K562 (cell line): Measurements from ENCODE around the gene USP24. TPM values are rescaled to one million over a fixed set of nuclear protein-coding genes. Genes with fewer than 3 reads are reported as not detected.

Experiments used
- ATAC-seq: fragments of 200-7000 bp; cut with Tn5 transposase; 3 replicates; pipeline ENCODE4 v1.9.1; 2020; ENCODE audit warnings: moderate library complexity
- BruUV-seq: library from RNA; stranded (reverse); fragments of 400-500 nt; replicated peaks from 2 replicates; lab custom pipeline; 2021; lab: Mats Ljungman, UMichigan
- CTCF ChIA-PET: fragments of 300-600 bp; formaldehyde crosslinking; extraction: SDS; loops from one replicate; lab custom pipeline; 2021; ENCODE audit warnings: low intra/inter-chr PET ratio; lab: Yijun Ruan, JAX
- POLR2A ChIA-PET: fragments of 300-600, 350-650 bp; sonication (Branson Sonifier 250); formaldehyde crosslinking; extraction: SDS; loops from one replicate; lab custom pipeline; 2021; ENCODE audit warnings: antibody characterized with exemption, inconsistent platforms; lab: Yijun Ruan, JAX
- DNase-seq, 4 experiments: peaks; one replicate each; pipeline versions ENCODE4 v3.0.0 to v3.0.0-alpha.2; 2011 to 2018; ENCODE audit warnings: low spot score in 3 of 4, mixed read lengths in 3 of 4; ENCODE audit errors: extremely low read depth in 1 of 4
- FAIRE-seq: peaks from 2 replicates; lab custom pipeline; 2011; peaks lifted over from hg19 to GRCh38; lab: Jason Lieb, UNC
- H2AFZ ChIP-seq: 2 replicates; pipeline ENCODE4 v1.6.0; 2011; ENCODE audit warnings: low read depth, low read length, control low read depth, inconsistent platforms
- H3K27ac ChIP-seq: fragments of 200-600 bp; 3 replicates; pipeline ENCODE4 v1.8.0; 2011; ENCODE audit warnings: low read depth, mild to moderate bottlenecking, control low read depth, inconsistent platforms, low read length, moderate library complexity, mixed read lengths; ENCODE audit errors: extremely low read depth
- H3K27me3 ChIP-seq, 2 experiments: fragments of 300-600 bp in 1 of 2; 2 replicates in 1 of 2; 3 replicates in 1 of 2; pipeline versions ENCODE4 v1.6.0 to v1.8.0; 2011; ENCODE audit warnings: inconsistent platforms in 2 of 2, low read length in 2 of 2, mild to moderate bottlenecking in 1 of 2, mixed read lengths in 1 of 2, moderate library complexity in 1 of 2; ENCODE audit not compliant: control insufficient read depth in 2 of 2, insufficient read depth in 2 of 2
- H3K36me3 ChIP-seq: fragments of 300-600 bp; 3 replicates; pipeline ENCODE4 v1.8.0; 2011; ENCODE audit warnings: mild to moderate bottlenecking, low read length, inconsistent platforms; ENCODE audit not compliant: control insufficient read depth, insufficient read depth
- H3K4me1 ChIP-seq, 2 experiments: fragments of 200-600 bp in 1 of 2; replicated peaks in 1 of 2; 2 replicates in 1 of 2; 3 replicates in 1 of 2; pipeline versions ENCODE4 v1.5.1 to v1.8.0; 2011; ENCODE audit warnings: inconsistent platforms in 2 of 2, low read length in 2 of 2, mild to moderate bottlenecking in 1 of 2, mixed read lengths in 1 of 2, moderate library complexity in 1 of 2; ENCODE audit not compliant: control insufficient read depth in 2 of 2, insufficient read depth in 2 of 2
- H3K4me2 ChIP-seq: 2 replicates; pipeline ENCODE4 v1.6.1; 2011; ENCODE audit warnings: low read length, control low read depth, inconsistent platforms, mixed read lengths; ENCODE audit not compliant: insufficient read depth
- H3K4me3 ChIP-seq: fragments of 200-600 bp; sonication (generic), shearing (Covaris generic); 2 replicates; pipeline ENCODE4 v1.5.1; 2016; ENCODE audit warnings: control low read depth, inconsistent platforms
- H3K79me2 ChIP-seq: fragments of 200-600 bp; 3 replicates; pipeline ENCODE4 v1.8.0; 2011; ENCODE audit warnings: low read length, inconsistent platforms; ENCODE audit not compliant: control insufficient read depth, insufficient read depth
- H3K9ac ChIP-seq, 2 experiments: 2 replicates each; pipeline versions ENCODE4 v1.6.0 to v1.6.1; 2011; ENCODE audit warnings: low read depth in 2 of 2, low read length in 2 of 2, control low read depth in 1 of 2, inconsistent platforms in 1 of 2, mild to moderate bottlenecking in 1 of 2, mixed read lengths in 1 of 2; ENCODE audit not compliant: insufficient read depth in 1 of 2
- H3K9me1 ChIP-seq: one replicate; pipeline ENCODE4 v1.6.0; 2011; ENCODE audit warnings: inconsistent platforms, mild to moderate bottlenecking, low read length, moderate library complexity; ENCODE audit not compliant: control insufficient read depth, insufficient read depth
- H3K9me3 ChIP-seq: replicated peaks from 2 replicates; pipeline ENCODE4 v1.5.1; 2011; ENCODE audit warnings: low read depth, low read length, inconsistent platforms; ENCODE audit not compliant: control insufficient read depth, insufficient read depth
- H4K20me1 ChIP-seq: replicated peaks from 2 replicates; pipeline ENCODE4 v1.6.1; 2011; ENCODE audit warnings: low read length, inconsistent platforms, mixed read lengths; ENCODE audit not compliant: control insufficient read depth, insufficient read depth
- CBFA2T3 ChIP-seq: fragments of 450-650 bp; IDR thresholded peaks from 2 replicates; pipeline ENCODE4 v1.6.1; 2017
- CC2D1A ChIP-seq: fragments of 450-650 bp; IDR thresholded peaks from 2 replicates; pipeline ENCODE4 v1.6.1; 2017; ENCODE audit warnings: mild to moderate bottlenecking
- FOXK2 ChIP-seq, 2 experiments: fragments of 450-650 bp; IDR thresholded peaks in 1 of 2; conservative IDR thresholded peaks in 1 of 2; 2 replicates each; pipeline ENCODE4 v1.6.1; 2016; ENCODE audit warnings: low read depth in 2 of 2, mild to moderate bottlenecking in 1 of 2
- KLF10 ChIP-seq: fragments of 250-450 bp; sonication (Bioruptor Pico); IDR thresholded peaks from 2 replicates; pipeline ENCODE4 v1.6.1; 2021; ENCODE audit warnings: matching md5 sums
- KLF13 ChIP-seq: fragments of 450-650 bp; IDR thresholded peaks from 2 replicates; pipeline ENCODE4 v1.6.1; 2016; ENCODE audit warnings: missing genetic modification characterization, low read depth, mild to moderate bottlenecking, missing compliant biosample characterization, moderate library complexity, borderline replicate concordance
- L3MBTL2 ChIP-seq: fragments of 450-650 bp; IDR thresholded peaks from 2 replicates; pipeline ENCODE4 v1.6.1; 2016; ENCODE audit warnings: mild to moderate bottlenecking, moderate library complexity
- MCM3 ChIP-seq: fragments of 450-650 bp; IDR thresholded peaks from 2 replicates; pipeline ENCODE4 v1.6.1; 2016
- NFXL1 ChIP-seq: fragments of 450-650 bp; formaldehyde crosslinking; IDR thresholded peaks from 2 replicates; pipeline ENCODE4 v1.4.0; 2021; ENCODE audit warnings: mild to moderate bottlenecking
- PPARD ChIP-seq: fragments of 250-450 bp; sonication (Bioruptor Pico); IDR thresholded peaks from 2 replicates; pipeline ENCODE4 v1.8.0; 2022; ENCODE audit warnings: inconsistent platforms, mild to moderate bottlenecking, moderate library complexity
- SRSF7 ChIP-seq: fragments of 200-400 bp; formaldehyde crosslinking; optimal IDR thresholded peaks from 2 replicates; pipeline ENCODE3; 2017; ENCODE audit warnings: mild to moderate bottlenecking, low read depth, low read length
- ZNF134 ChIP-seq: fragments of 250-450 bp; sonication (Bioruptor Pico); conservative IDR thresholded peaks from 2 replicates; pipeline ENCODE4 v1.4.0; 2020
- WGBS: fragments of 100-300 bp; shearing (Covaris generic); methylation state at CpG from one replicate; pipeline ENCODE4 v1.1.6; 2016; ENCODE audit warnings: low coverage, mixed read lengths; ENCODE audit not compliant: insufficient coverage; ENCODE audit errors: missing lambda C conversion rate; 5-methylcytosine and 5-hydroxymethylcytosine counted together
- in situ Hi-C: fragments of 300-500 bp; cut with MboI; formaldehyde crosslinking; loops from 4 replicates; pipeline ENCODE4 v1.15.0; 2018; ENCODE audit warnings: inconsistent platforms, mixed read lengths
- intact Hi-C: fragments of 100-400 bp; cut with micrococcal nuclease; formaldehyde crosslinking; loops from 2 replicates; pipeline ENCODE4 v1.14.2; 2022
- polyA plus RNA-seq, 8 experiments: library from polyadenylated mRNA; depleted of rRNA in 4 of 8; stranded (reverse) in 5 of 8; unstranded in 3 of 8; fragments of >200 nt; fragmentation: Nextera tagmentation in 2 of 8; fragmentation: Illumina TruSeq in 1 of 8; extraction: Ambion mirVana in 2 of 8; extraction: Trizol in 1 of 8; gene quantifications; 2 replicates each; pipeline versions ENCODE4 v1.2.1 to v1.2.3, GENCODE V29; 2011 to 2014; ENCODE audit warnings: inconsistent platforms in 1 of 8, missing spikeins in 1 of 8
- total RNA-seq, 7 experiments: library from RNA; depleted of rRNA in 6 of 7; stranded (reverse); fragments of >200 nt in 6 of 7; fragmentation: Illumina TruSeq in 2 of 7; extraction: Trizol in 2 of 7; gene quantifications; 2 replicates each; pipeline versions ENCODE4 v1.2.1 to v1.2.3, GENCODE V29; 2011 to 2021; ENCODE audit warnings: low replicate concordance in 1 of 7
- TF ChIP-seq, protein P1 (sequence below), 2 experiments: fragments of 450-650 bp in 1 of 2; sonication (generic) in 1 of 2; formaldehyde crosslinking in 1 of 2; IDR thresholded peaks in 1 of 2; conservative IDR thresholded peaks in 1 of 2; 2 replicates each; pipeline versions ENCODE4 v1.6.1 to v1.8.1; 2016 to 2023; ENCODE audit warnings: mild to moderate bottlenecking in 2 of 2, moderate library complexity in 2 of 2, inconsistent platforms in 1 of 2, missing genetic modification reagents in 1 of 2
- TF ChIP-seq, protein P2 (sequence below): fragments of 450-650 bp; IDR thresholded peaks from 2 replicates; pipeline ENCODE4 v1.6.1; 2018; ENCODE audit warnings: mild to moderate bottlenecking, low read depth; ENCODE audit not compliant: partially characterized antibody
- TF ChIP-seq, protein P3 (sequence below): sonication (generic); formaldehyde crosslinking; IDR thresholded peaks from 2 replicates; pipeline ENCODE4 v1.8.1; 2023; ENCODE audit warnings: mild to moderate bottlenecking, missing genetic modification reagents

Gene USP24
- total and polyA plus RNA-seq, 9 of the 15 experiments (the other 6 are each of a cell fraction or from before 2014, with no cell fraction given): 7.7 to 62.6 (median 36.8) TPM

DNA sequence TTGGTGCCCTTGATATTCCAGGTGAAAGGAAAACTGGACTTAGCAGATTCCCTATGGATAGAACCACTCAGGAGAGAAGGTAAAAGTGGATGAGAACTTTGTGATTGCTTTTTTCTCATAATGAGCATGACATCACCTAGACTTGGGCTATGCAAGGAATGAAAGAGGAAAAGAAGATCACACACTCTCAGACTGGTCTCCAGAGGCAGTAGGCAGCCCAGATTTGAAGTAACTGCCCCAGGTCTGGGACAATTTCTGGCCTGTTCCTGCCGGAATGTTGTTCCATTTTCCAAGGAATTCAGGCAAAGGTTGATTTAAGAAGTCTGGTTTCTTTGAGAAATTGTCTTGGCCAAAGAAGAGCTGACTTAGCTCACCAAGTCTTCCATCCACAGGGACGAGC, 31.7 kb upstream of the USP24 start:
- peaks cover 0 to 9% of the 10 kb centered on the region in 2 experiments; a peak in 3 of 5 replicates for H3K4me1 ChIP-seq
- no peaks in the 10 kb centered on the region for H3K9me1 ChIP-seq
- no peak overlapping the region for H3K4me2 ChIP-seq
- TF ChIP-seq, protein P1, sequence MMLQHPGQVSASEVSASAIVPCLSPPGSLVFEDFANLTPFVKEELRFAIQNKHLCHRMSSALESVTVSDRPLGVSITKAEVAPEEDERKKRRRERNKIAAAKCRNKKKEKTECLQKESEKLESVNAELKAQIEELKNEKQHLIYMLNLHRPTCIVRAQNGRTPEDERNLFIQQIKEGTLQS (IDR thresholded peaks at IDR 0.05): no peak
- TF ChIP-seq, protein P1 (CRISPR knock-in tag; conservative IDR thresholded peaks at IDR 0.05): no peak
- TF ChIP-seq ZNF134 (CRISPR knock-in tag) (no peak), L3MBTL2 (no peak), SRSF7 (no peak), KLF10 (CRISPR knock-in tag) (no peak), CBFA2T3 (no peak), NFXL1 (no peak), MCM3 (no peak), CC2D1A (no peak), PPARD (no peak), KLF13 (tag) (no peak), FOXK2 (conservative IDR thresholded peaks at IDR 0.05 in 1 of 2, IDR thresholded peaks at IDR 0.05 in 1 of 2; ENCODE audit: low read depth in 2 of 2) (no peak)
- TF ChIP-seq, protein P2, sequence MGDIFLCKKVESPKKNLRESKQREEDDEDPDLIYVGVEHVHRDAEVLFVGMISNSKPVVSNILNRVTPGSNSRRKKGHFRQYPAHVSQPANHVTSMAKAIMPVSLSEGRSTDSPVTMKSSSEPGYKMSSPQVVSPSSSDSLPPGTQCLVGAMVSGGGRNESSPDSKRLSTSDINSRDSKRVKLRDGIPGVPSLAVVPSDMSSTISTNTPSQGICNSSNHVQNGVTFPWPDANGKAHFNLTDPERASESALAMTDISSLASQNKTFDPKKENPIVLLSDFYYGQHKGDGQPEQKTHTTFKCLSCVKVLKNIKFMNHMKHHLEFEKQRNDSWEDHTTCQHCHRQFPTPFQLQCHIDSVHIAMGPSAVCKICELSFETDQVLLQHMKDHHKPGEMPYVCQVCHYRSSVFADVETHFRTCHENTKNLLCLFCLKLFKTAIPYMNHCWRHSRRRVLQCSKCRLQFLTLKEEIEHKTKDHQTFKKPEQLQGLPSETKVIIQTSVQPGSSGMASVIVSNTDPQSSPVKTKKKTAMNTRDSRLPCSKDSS: no peak
- TF ChIP-seq, protein P3, sequence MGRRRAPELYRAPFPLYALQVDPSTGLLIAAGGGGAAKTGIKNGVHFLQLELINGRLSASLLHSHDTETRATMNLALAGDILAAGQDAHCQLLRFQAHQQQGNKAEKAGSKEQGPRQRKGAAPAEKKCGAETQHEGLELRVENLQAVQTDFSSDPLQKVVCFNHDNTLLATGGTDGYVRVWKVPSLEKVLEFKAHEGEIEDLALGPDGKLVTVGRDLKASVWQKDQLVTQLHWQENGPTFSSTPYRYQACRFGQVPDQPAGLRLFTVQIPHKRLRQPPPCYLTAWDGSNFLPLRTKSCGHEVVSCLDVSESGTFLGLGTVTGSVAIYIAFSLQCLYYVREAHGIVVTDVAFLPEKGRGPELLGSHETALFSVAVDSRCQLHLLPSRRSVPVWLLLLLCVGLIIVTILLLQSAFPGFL (CRISPR knock-in tag): no peak
- DNase-seq (no peak), ATAC-seq (no peak), FAIRE-seq (no peak)
- 17% methylated on average over 2 of the region's 2 CpGs for WGBS
- H2AFZ ChIP-seq: peak overlapping the region; percentile 35; the same call in 1 of the 2 replicates
- H3K36me3 ChIP-seq: no peaks in the 10 kb centered on the region
- no peak overlapping the region for H3K4me3 ChIP-seq
- CTCF ChIA-PET: no interaction called here
- no peaks in the 10 kb centered on the region for H3K27me3 ChIP-seq
- in situ Hi-C loops: no loop called here
- no peak overlapping the region for H3K9ac ChIP-seq
- POLR2A ChIA-PET: interaction anchor here (0.9 to 1.4 kb wide), 2 partner anchors 11 to 18 kb away, joined by 3 to 5 read pairs; no protein-coding TSS in a partner anchor
- no TSS peak for BruUV-seq
- H3K79me2 ChIP-seq: no peaks in the 10 kb centered on the region
- H4K20me1 ChIP-seq: no peaks in the 10 kb centered on the region
- no peak overlapping the region for H3K27ac ChIP-seq
- no peaks in the 10 kb centered on the region for H3K9me3 ChIP-seq
- intact Hi-C loops: no loop called here
